ENCODE measurements around the gene OGG1.

OGG1 gene

GRCh38 chr3:9749645-9750555 is at the start of gene OGG1:
TSS of gene OGG1 (plus strand) at chr3:9749952. CDS start at chr3:9750287, 335 bp downstream.
- peak; percentile 98 for DNase-seq
- H3K27ac Mint-ChIP-seq = peak within 1 kb of the TSS; percentile 96
- peaks cover 55% of the 10 kb centered on the region for H3K4me1 Mint-ChIP-seq
- CTCF ChIA-PET = interaction anchor here (0.7 to 2.7 kb wide), 4 partner anchors 10 to 43 kb away, joined by 3 to 12 read pairs (median 6); partner anchors contain the start of gene ARPC4
- H3K27me3 Mint-ChIP-seq = no peaks in the 10 kb centered on the region
- H3K4me3 Mint-ChIP-seq = peak within 1 kb of the TSS; percentile 92
- no peaks in the 10 kb centered on the region for H3K9me3 Mint-ChIP-seq
- peaks cover 61% of the 10 kb centered on the region for H3K36me3 Mint-ChIP-seq

GRCh38 chr3:9700536-9700935 is 49.2 kb upstream of the OGG1 start:
- peaks cover 32% of the 10 kb centered on the region for H3K27me3 Mint-ChIP-seq
- DNase-seq = no peak
- peaks cover 4% of the 10 kb centered on the region for H3K4me1 Mint-ChIP-seq
- CTCF ChIA-PET = no interaction called here
- H3K27ac Mint-ChIP-seq = no peak overlapping the region
- H3K9me3 Mint-ChIP-seq = no peaks in the 10 kb centered on the region
- H3K4me3 Mint-ChIP-seq = no peak overlapping the region
- peaks cover 28% of the 10 kb centered on the region for H3K36me3 Mint-ChIP-seq

GRCh38 chr3:9701006-9701405 is 48.7 kb upstream of the OGG1 start:
- no peak overlapping the region for H3K27ac Mint-ChIP-seq
- DNase-seq = no peak
- no peak overlapping the region for H3K4me3 Mint-ChIP-seq
- peaks cover 28% of the 10 kb centered on the region for H3K36me3 Mint-ChIP-seq
- peaks cover 37% of the 10 kb centered on the region for H3K27me3 Mint-ChIP-seq
- H3K9me3 Mint-ChIP-seq = no peaks in the 10 kb centered on the region
- H3K4me1 Mint-ChIP-seq = peaks cover 4% of the 10 kb centered on the region
- CTCF ChIA-PET = no interaction called here

- H3K4me1 Mint-ChIP-seq = peaks cover 4% of the 10 kb centered on the region
- DNase-seq = no peak
- H3K27me3 Mint-ChIP-seq = peaks cover 44% of the 10 kb centered on the region
- CTCF ChIA-PET = no interaction called here
- H3K4me3 Mint-ChIP-seq = no peak overlapping the region
- no peaks in the 10 kb centered on the region for H3K9me3 Mint-ChIP-seq
- no peak overlapping the region for H3K27ac Mint-ChIP-seq
- peaks cover 28% of the 10 kb centered on the region for H3K36me3 Mint-ChIP-seq
Observed at GRCh38 chr3:9701711-9702110, 48.0 kb upstream of the OGG1 start.

GRCh38 chr3:9703240-9703639 is 46.5 kb upstream of the OGG1 start:
- Mint-ChIP-seq H3K9me3 (no peaks in the 10 kb centered on the region), H3K4me3 (no peak overlapping the region), H3K36me3 (peaks cover 21% of the 10 kb centered on the region), H3K4me1 (peaks cover 4% of the 10 kb centered on the region), H3K27me3 (peaks cover 53% of the 10 kb centered on the region), H3K27ac (no peak overlapping the region)
- no peak for DNase-seq
- CTCF ChIA-PET = interaction anchor here (1.6 kb wide), 1 partner anchor 199 kb away, joined by 5 read pairs; no protein-coding TSS in a partner anchor

- Mint-ChIP-seq H3K36me3 (peaks cover 21% of the 10 kb centered on the region), H3K9me3 (no peaks in the 10 kb centered on the region), H3K27ac (no peak within 1 kb of the TSS), H3K4me1 (peaks cover 4% of the 10 kb centered on the region), H3K27me3 (peaks cover 53% of the 10 kb centered on the region), H3K4me3 (no peak within 1 kb of the TSS)
- CTCF ChIA-PET = interaction anchor here (1.6 kb wide), 1 partner anchor 200 kb away, joined by 5 read pairs; no protein-coding TSS in a partner anchor
- no peak for DNase-seq
Observed at GRCh38 chr3:9703736-9704346, 45.9 kb upstream of the OGG1 start, which contains the start of gene CPNE9. TSS of gene CPNE9 (plus strand) at chr3:9703833. CDS start at chr3:9703997, 164 bp downstream.

GRCh38 chr3:9704347-9705322 is 45.1 kb upstream of the OGG1 start:
- Mint-ChIP-seq H3K9me3 (no peaks in the 10 kb centered on the region), H3K4me3 (no peak overlapping the region), H3K4me1 (peaks cover 4% of the 10 kb centered on the region), H3K27ac (no peak overlapping the region), H3K36me3 (peaks cover 20% of the 10 kb centered on the region), H3K27me3 (peaks cover 53% of the 10 kb centered on the region)
- DNase-seq = peak; percentile 53
- CTCF ChIA-PET = no interaction called here

GRCh38 chr3:9710174-9710739 is 39.5 kb upstream of the OGG1 start:
- H3K4me1 Mint-ChIP-seq = no peaks in the 10 kb centered on the region
- no peak overlapping the region for H3K4me3 Mint-ChIP-seq
- CTCF ChIA-PET = no interaction called here
- DNase-seq = no peak
- H3K27ac Mint-ChIP-seq = no peak overlapping the region
- H3K36me3 Mint-ChIP-seq = no peaks in the 10 kb centered on the region
- H3K27me3 Mint-ChIP-seq = peaks cover 45% of the 10 kb centered on the region
- no peaks in the 10 kb centered on the region for H3K9me3 Mint-ChIP-seq

GRCh38 chr3:9712415-9712814 is 37.3 kb upstream of the OGG1 start:
- H3K9me3 Mint-ChIP-seq = no peaks in the 10 kb centered on the region
- DNase-seq = no peak
- H3K4me3 Mint-ChIP-seq = no peak overlapping the region
- CTCF ChIA-PET = no interaction called here
- no peaks in the 10 kb centered on the region for H3K36me3 Mint-ChIP-seq
- no peak overlapping the region for H3K27ac Mint-ChIP-seq
- H3K4me1 Mint-ChIP-seq = no peaks in the 10 kb centered on the region
- H3K27me3 Mint-ChIP-seq = peaks cover 28% of the 10 kb centered on the region

GRCh38 chr3:9713142-9713541 is 36.6 kb upstream of the OGG1 start:
- CTCF ChIA-PET = interaction anchor here (2.5 kb wide), 1 partner anchor 18 kb away, joined by 7 read pairs; the partner anchor contains the start of gene BRPF1
- DNase-seq = no peak
- Mint-ChIP-seq H3K4me3 (no peak overlapping the region), H3K9me3 (no peaks in the 10 kb centered on the region), H3K36me3 (no peaks in the 10 kb centered on the region), H3K4me1 (peaks cover 2% of the 10 kb centered on the region), H3K27ac (no peak overlapping the region), H3K27me3 (peaks cover 25% of the 10 kb centered on the region)

GRCh38 chr3:9715136-9715535 is 34.6 kb upstream of the OGG1 start:
- Mint-ChIP-seq H3K4me1 (peaks cover 5% of the 10 kb centered on the region), H3K27ac (no peak overlapping the region), H3K9me3 (no peaks in the 10 kb centered on the region), H3K27me3 (peaks cover 25% of the 10 kb centered on the region), H3K36me3 (no peaks in the 10 kb centered on the region), H3K4me3 (no peak overlapping the region)
- CTCF ChIA-PET = interaction anchor here (0.5 to 2.5 kb wide), 5 partner anchors 12 to 362 kb away, joined by 3 to 15 read pairs (median 4); partner anchors contain the start of gene BRPF1
- no peak for DNase-seq

GRCh38 chr3:9715764-9716437 is 33.9 kb upstream of the OGG1 start:
- no peaks in the 10 kb centered on the region for H3K9me3 Mint-ChIP-seq
- peaks cover 22% of the 10 kb centered on the region for H3K27me3 Mint-ChIP-seq
- no peak overlapping the region for H3K27ac Mint-ChIP-seq
- DNase-seq = peak; percentile 42
- no peaks in the 10 kb centered on the region for H3K36me3 Mint-ChIP-seq
- CTCF ChIA-PET = interaction anchor here (0.5 to 2.5 kb wide), 5 partner anchors 11 to 363 kb away, joined by 3 to 15 read pairs (median 4); partner anchors contain the start of gene BRPF1
- H3K4me3 Mint-ChIP-seq = no peak overlapping the region
- peaks cover 5% of the 10 kb centered on the region for H3K4me1 Mint-ChIP-seq

Data from activated naive CD4-positive, alpha-beta T cell treated with anti-CD3 and anti-CD28 coated beads, Interleukin-2, amount 10 ng/mL, durations not matched to agents 7 days and 5 days (primary cell).